Stromal cell of bone marrow (primary cell): ENCODE results near the gene DHRS12.

Experiments used
- DNase-seq: peaks from one replicate; pipeline ENCODE4 v3.0.0-alpha.2; 2012; ENCODE audit warnings: low read depth

DHRS12 gene, protein sequence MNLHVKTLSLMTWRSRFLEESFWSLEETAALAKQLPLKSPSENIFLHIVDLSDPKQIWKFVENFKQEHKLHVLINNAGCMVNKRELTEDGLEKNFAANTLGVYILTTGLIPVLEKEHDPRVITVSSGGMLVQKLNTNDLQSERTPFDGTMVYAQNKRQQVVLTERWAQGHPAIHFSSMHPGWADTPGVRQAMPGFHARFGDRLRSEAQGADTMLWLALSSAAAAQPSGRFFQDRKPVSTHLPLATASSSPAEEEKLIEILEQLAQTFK

DNA sequence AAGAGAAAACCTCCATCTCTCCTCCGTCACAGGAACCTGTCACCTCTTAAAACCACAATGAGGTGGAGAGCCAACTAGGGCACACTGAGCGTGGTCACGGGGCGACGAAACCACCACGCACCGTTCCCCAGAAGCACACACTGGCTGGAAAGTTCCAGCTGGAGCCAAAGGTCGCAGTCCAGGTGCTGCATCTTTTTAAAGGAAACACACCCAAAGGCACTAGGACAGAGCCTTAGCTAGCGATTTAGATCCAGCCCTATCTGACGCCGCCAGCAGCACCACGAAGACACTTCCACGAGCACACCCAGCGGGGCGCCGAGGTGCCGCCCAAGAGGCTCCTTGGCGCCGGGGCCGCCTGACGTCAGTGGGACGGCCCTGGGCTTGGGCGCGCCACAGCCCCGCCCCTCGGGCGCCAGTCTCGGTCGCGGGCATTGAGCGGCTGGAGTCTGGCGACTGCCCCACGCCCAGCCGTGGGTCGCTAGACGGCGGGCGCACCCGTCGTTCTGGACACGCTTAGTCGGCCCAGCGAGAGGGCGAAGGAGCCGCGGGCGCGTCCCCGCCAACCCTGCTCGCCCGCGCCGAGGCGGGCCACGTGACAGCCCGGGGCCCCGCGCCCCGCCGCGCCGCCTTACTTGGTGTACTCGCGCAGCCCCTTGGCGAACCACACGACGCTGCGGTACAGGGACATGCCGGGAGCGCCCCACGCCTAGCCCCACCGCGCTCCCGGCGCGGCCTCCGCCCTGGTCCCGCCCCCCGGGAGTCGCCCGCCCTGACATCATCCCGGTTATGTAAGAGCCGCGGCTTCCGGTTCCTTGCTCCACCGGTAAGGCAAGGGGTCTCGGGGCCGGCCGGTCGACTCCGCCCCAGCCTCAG lies at the start of gene DHRS12:
DHRS12 (minus strand) TSS at position 742 of the 873 bp plus-strand sequence. CDS start 4,504 bp downstream, outside the sequence.
- peak; percentile 68 for DNase-seq

DNA sequence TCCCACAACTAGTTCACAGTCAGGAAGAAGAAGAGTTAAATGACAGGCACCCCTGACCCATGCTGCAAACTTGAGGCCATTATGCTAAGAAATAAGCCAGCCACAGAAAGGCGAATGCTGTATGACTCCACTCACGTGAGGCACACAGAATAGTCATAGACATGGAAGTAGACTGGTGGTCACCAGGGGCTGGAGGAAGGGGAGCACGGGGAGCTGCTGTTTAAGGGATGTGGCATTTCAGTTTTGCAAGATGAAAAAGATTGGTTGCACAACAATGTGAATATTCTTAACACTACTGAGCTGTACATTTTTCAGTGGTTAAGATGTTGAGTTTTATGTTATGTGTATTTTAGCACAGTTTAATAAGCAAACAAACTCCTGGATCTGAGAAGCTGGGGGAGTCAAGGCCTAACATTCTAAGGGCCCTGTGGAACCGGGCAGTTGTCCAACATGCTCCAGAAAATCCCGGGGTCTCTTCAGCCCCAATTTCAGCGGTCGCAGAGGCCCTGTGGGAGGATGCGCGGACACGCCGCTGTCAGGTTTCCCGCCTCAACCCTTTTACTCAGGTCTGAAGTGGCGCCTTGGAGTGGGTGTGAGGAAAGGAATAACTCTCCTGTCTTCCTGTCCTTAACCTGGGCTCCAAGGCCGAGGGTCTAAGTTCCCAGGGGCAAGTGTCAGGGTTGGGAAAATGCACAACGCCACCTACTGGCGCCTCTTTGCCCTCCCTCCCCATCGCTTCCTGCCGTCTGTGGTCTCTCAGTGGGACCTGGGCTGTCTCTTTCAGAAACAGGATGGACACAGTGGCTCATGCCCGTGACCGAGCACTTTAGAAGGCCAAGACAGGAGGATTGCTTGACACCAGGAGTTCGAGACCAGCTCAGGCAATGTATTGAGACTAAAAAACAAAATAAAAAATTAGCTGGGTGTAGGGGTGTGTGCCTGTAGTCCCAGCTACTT lies 45.5 kb upstream of the DHRS12 start:
- no peak for DNase-seq

DNA sequence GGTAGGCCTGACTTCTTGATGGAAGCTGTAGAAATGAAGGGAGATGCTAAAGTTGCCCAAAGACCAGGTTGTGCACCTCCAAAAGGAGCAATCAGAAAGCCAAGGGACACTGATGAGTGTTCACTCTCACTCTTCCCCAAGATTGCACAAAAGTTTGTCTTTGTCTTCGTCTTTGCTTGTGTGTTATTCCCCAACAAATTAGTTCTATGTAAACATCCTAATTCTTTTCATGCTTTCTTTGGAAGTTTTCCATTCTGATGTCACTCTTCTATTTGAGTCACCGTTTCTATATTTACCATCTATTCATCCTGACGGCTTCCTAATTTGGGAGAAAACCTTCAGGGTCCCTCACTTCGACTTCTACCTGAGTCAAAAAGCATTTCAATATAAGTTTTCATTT lies 44.7 kb upstream of the DHRS12 start:
- no peak for DNase-seq

DNA sequence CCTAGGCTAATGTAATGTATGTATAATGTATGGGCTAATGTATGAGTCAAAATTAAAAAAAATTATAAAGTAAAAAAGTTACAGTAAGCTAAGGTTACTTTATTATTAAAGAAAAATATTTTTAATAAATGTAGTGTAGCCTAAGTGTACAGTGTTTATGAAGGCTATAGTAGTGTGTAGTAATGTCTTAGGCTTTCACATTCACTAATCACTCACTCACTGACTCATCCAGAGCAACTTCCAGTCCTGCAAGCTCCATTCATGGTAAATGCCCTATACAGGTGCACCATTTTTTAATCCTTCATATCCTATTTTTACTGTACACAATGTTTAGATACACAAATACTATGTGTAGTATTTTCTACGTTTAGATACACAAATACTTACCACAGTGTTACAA lies 42.8 kb upstream of the DHRS12 start:
- DNase-seq = no peak

DNA sequence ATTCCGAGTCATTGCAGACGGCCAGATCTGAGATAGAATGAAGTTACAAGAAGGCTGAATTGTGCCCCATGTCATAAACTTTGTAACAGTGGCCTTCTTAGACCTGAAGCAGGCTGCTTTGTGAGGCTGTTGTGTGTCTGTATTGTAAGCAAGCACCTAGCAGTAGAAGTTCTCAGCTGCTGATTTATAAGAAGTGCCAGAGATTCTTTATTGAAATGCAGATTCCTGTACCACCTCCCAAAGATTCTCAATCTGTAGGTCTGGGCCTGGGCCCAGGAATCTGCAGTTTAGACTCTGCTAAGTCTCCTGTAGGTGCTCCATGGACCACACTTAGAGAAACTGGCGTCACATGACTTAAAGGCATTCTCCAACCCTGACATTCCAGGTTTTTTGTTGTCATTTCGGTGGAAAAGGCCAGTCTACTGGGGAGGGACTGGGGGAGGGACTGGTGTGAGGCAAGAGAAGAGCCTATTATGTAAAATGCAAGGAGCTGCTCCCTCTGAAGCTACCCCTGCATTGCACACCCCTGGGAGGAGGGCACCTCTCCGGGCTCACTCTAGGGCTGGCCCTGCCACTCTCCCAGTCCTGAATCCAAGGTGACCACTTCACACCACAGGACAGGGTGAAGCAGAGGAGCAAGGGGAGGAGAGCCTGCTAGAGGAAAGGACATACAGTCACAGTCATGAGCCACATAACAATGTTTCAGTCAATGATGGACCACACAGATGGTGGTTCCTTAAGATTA lies 41.8 kb upstream of the DHRS12 start:
- DNase-seq = no peak

DNA sequence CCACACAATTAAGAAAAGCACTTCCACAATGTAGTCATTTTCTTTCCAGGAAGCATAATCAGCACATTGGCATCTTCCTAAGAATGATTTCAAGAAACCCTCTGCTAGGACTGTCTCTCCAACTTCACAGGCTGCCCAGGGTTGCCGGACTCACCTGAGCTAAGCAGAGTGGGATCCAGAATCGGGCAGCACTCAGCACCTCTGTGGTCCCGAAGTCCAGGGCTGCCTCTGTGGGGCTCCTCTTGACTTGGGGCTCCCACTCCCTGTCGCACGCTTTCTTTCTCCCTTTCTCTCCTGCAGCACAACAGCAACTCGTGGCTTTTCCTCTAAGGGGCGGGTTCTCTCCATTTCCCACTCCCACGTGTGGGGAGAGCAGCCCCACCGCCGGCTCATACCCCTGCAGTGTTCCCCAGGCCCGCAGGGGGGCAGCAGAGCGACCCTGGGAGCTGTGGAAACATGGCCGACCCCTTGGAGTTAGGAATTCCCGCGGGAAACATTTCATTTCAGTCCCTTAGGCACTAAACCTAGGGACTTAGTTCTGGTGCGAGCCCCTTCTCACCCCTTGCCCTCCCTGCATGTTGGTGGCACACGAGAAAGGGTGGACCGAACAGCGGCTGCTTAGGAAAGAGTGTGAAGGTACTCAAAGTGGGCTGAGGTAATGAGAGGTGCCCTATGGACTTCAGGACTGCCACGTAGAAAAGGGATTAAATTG lies 41.1 kb upstream of the DHRS12 start, which contains the start of gene TMEM272:
TMEM272 (minus strand) TSS at position 316 of the 712 bp plus-strand sequence. CDS start 6,647 bp downstream, outside the sequence.
- DNase-seq = no peak

DNA sequence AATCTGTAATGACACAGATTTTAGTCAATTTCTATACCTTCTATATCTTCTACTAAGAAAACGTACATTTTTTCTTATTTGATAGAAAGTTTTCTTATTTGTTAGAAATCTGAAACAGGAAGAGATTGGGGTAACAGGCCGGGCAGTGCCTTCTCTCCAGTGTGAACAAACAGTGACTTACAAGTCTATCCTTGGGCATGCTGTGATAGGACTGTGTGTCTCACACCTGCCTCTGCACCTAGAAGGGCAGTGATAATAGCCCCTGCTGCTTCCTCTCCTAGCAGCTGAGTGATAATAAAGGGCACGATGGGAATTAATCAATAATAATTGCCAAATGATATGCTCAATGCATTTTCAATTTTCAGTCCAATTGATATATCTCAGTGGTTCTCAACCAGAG lies 39.6 kb upstream of the DHRS12 start:
- DNase-seq = no peak

DNA sequence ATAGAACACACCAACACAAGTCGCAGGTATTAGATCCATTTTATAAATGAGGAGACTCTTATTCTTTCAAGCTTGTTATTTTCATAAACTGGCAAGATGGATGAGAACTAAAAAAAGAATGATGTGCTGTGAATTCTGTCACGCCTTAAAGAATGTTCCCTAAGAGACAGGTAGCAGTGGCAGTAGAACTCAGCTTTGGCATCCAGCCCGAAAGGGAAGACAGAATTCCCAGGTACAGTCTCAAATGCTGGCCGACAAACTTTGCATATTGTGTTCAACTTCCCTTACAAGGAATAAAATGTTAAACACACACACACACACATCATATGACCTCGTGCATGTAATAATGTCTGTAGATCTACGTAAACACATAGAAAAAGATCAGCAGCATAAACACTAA lies 37.8 kb upstream of the DHRS12 start:
- DNase-seq = no peak

DNA sequence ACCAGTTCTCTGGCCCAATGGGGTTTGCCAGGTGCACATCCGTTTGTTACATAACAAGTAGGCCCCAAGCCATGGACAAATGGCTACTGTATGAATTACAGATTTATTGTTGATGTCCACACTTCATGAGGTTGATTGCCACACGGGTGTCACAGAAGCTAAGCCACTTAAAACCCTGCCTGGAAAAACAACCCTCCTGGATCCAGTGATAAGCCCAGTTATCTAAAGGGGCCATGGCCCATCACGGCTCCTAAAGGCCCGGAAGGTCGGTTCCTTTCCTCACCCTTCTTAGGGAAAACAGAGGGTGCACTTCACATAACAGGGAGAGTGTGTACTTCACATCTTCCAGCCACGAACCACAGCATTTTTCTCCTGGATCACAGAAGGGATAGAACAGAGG lies 37.0 kb upstream of the DHRS12 start:
- DNase-seq = no peak

DNA sequence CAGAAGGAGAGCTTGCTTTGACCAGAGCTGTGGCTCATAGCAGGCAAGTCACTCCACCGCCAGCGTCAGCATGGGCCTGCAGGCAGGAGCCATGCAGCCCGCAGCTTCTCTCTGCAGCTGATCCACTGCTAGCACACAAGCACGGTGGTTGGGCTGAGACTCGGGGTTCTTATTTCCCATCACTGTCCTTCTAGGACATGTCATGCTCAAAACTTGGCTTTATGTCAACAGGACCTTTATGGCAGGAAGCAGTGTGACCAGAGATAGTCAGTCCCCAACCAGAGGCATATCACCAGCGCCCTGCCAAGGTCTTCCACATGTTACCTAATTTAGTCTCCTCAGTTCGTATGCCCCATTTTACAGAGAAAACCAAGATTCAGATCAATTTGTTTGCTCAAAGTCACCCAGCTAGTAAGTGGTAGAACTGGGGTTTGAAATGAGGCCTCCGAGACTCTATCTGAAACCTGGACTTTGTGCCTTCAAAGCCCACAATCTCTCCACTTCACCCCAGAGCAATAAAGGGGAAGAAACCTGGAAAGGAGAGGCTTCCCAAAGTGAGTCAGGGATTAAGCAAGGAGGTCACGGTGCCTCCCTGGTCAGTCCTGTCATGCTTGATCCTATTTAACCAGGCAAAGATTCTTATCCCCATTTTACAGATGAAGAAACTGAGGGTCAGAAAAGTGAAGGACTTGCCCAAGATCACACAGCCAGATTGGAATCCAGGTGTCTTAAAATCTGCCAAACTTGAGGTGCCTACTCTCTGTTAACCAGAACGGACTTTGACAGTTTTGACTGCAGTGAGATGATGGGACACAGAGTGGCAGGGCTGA lies 36.0 kb upstream of the DHRS12 start:
- DNase-seq = no peak

DNA sequence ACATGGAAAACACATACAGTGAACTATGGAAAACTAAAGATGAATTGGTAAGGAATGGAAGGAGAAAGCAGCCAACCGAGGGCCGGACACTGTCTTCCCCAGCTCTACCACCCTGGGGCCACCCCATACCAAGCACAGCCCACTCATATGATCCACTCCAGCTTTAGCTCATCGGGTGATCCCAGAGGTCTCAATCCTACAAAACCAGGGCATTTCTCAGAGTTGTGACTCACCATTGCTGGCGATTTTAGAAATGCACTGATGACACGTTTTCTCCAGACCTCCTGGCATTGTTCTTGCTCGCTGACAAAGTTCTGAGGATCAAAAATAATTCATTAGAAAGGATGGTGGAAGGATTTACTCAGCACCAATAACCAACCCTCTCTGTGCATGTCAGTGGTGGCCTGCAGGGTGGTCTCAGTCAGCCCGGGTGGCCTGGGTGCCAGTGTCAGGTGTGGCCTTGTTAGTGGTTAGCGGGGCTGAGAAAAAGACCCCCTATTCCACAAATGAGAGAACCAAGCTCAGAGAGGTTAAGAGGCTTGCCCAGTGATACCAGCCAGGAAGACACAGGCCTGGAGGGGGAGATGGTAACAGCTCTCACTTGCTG lies 34.4 kb upstream of the DHRS12 start:
- peak; percentile 71 for DNase-seq

DNA sequence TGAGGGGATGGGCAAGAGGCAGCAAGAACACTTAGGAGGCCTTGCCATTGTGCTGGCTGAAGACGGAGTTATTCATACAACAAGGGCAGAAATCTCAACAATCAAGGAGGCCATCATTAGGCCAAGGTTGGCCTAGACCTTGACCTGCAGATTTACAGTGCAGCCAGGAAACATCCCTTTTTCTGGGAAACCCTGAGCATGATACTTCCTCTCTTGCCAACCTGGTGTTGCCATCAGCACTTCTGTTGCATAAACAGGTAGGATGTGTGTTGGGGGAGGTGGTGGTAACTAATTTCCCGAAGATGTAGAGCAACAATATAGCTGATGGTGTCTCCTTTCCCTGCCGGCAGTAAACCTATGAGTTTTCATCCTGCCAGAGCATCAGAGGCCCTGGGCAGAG lies 33.1 kb upstream of the DHRS12 start:
- DNase-seq = no peak

DNA sequence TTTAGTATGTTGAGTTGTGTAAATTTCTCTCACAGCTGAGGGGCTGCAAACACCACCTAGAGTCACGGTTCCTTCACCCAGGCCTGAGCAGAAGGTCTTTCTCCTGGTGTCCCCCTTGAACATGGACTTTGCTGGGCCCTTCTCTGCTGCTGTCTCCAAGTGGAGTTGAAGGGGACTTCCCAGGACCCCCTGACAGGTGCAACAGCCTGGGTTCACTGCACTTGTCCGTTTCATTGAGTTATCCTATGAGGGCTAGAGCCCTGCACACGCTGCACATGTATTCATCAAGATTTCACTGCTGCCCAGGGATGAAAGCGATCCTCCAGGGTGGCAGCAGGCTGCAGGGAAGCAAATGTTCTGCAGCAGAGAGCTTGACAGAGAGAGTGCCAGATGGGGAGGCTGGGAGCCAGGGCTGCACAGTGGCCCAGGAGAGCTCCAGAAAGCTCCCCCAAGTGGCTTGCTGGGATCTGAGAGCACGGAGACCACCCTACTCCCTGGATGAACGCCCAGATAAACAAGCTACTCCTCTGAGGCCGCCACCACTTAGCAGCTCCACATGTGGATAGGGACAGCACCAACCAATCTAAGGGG lies 30.7 kb upstream of the DHRS12 start:
- no peak for DNase-seq

DNA sequence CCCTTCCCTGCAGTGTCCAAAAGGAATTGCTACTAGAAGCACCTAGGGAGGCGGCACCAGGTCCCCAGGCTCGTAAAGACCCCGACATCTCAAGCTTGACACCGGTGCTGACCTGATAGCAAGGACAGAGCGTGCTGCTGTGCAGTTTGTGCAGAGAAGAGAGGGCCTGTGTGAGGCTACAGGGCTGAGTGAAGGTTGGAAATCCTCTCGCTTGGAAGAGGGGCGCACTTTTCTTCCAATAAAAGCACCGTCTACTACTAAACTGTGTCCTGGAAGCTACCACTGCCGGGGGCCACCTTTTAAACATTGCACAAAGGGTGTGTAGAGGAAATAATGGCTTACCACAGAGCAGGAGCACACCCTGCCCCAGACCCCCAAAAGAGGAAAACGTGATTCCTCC lies 30.0 kb upstream of the DHRS12 start:
- DNase-seq = no peak

DNA sequence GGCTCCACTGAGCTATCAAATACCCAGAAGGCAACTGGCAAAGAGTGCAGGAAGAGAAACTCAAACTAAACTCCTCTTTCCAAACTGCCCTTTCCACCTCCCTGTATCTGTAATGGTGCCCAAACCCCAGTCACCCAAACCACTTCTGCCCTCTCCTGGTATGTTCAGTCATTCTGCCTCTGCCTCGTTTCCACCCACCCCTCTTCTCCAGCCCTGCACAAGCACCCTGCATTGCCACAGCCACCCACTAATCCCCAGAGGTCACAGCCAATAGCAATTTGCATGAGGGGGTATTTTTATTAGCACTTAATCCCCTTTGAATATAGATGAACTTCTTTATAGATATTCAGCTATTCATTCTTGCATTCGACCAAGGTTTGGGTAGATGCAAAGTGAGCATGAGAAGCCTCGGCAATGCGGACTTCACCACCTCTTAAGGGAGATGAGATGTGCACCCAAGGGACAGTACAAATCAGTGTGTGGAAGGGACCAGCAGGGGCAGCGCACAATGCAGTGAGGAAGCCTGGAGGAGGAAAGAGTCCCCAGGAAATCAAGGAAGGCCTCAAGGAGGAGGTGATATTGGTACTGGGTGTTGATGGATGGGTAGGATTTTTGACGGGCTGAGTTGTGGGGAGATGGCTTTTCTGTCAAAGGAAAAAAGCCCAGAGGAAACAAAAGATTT lies 28.6 kb upstream of the DHRS12 start:
- DNase-seq = no peak

DNA sequence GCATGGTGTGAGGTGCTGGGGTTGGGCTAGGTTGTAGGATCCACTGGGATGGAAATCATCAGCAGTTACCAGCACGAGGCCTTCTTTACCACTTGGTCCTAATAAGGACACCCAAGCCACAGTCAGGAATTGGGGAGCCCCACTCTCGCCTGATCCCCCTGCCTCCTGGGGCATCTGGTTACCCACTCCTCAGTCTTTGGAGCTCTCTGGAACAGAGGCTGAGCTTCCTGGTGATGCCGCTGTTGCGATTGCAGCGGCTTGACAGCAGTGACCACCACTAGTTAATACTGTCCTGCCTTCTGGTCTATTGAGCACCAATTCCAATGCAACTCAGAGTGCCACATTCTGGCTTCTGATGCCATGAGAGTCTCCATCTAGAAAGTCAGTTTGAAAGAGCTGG lies 27.6 kb upstream of the DHRS12 start:
- no peak for DNase-seq

DNA sequence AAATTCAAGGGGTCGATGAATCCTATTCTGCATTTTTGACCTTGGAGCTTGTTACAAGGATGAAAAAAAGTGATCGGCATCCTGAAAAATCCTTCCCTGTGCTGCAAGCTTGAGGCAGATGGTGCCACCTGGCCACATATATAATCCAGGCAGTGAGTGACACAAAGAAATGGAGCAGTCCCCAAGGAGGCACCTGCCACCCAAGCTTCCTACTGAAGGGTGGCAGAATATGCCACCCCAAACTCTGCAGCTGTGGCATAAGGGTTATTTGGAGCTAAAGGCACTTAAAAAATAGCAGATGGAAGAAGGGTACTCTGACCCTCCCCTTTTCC lies 25.6 kb upstream of the DHRS12 start:
- DNase-seq = no peak

DNA sequence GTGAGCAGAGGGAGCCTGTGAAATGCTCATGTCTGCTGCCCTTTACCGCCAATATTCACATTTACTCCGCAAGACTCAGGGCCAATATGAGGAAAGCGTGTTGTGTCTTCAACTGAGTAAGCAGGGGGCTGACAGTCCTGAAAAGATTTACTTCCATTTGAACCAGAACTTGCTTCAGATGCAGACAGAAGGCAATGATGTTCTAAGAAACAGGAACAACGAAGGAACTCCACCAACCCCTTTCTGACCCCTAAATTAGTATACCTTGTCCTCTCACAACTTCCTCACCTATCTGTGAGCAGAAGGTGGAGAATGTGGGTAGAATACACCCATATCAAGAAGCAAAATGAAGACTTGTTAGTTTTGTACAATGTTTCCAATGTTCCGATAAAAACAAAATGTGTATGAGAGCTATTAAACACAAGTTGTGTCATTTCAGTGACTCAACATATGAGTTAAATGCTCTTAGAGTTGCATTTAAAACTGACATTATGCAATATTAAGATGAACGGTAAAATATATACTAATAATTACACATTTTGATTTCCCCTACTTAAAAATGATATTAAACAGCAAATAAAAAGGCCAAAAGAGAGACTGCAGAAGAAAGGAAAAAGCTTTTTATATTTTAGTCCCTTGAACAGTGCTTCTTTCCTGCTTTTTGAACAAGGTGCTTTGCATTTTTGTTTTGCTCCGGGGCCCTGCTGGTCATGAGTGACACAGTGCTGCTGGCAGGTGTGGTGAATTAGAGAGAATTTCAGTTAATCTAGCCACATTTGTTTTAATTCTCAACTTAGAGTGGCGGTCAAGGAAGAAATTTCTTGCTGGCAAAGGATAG lies 25.0 kb upstream of the DHRS12 start:
- no peak for DNase-seq
